Fibroblast of the conjunctiva (primary cell): Measurements from ENCODE around the gene WLS.

Source experiments
- DNase-seq: peaks from one replicate; pipeline ENCODE4 v3.0.0-alpha.2; 2010; ENCODE audit warnings: low read depth

Gene WLS

GRCh38 chr1:68227598-68227997 lies 4.7 kb downstream of the WLS start:
- DNase-seq: no peak

GRCh38 chr1:68225781-68226180 lies 6.5 kb downstream of the WLS start:
- no peak for DNase-seq

DNA sequence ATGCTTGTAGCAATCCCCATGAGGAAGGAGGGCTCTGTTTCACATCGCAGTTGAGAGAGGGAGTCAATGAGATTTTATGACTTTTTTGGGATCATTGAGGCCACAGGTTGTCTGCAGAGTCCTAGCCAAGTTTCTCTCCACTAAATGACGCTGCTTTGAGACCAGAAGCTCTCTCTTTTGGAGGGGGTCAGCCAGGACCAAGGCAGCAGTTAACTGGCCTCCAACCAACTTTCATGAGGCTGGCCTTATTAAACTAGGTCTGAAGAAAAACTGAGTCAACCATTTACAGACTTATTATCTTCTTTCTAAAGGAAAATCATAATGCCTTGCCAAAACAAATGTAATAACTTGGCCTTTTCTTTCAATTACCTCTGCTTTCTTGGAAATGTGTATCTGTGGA lies 8.6 kb downstream of the WLS start:
- DNase-seq: no peak

- DNase-seq: no peak
Measured at GRCh38 chr1:68221980-68222373, 10.3 kb downstream of the WLS start.

- no peak for DNase-seq
Measured at GRCh38 chr1:68221001-68221979, 11.0 kb downstream of the WLS start.

GRCh38 chr1:68220420-68220819 lies 11.9 kb downstream of the WLS start:
- no peak for DNase-seq

GRCh38 chr1:68218490-68218889 lies 13.8 kb downstream of the WLS start:
- no peak for DNase-seq

DNA sequence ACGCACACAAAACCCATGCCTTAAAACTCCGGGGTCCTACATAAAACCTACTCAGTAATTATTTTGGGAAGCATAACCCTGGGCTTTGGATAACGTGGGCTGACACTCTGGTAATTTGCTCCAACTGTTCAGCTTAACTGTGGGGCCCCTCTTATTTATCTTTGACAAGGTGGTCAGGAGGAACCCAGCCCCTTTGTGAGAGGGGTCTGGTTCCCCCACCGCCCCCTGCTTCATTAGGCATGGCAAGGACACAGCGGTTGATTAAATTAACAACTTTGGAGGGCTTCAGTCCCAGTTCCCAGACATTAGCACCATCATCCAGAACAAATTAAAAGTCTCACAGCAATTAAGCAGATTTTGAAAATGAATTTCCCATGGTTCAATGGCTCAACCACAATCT lies 14.7 kb downstream of the WLS start:
- no peak for DNase-seq

- DNase-seq: no peak
Measured at GRCh38 chr1:68217060-68217554, 15.2 kb downstream of the WLS start.

GRCh38 chr1:68216089-68216772 lies 16.1 kb downstream of the WLS start:
- DNase-seq: no peak

- no peak for DNase-seq
Measured at GRCh38 chr1:68213843-68214242, 18.5 kb downstream of the WLS start.

DNA sequence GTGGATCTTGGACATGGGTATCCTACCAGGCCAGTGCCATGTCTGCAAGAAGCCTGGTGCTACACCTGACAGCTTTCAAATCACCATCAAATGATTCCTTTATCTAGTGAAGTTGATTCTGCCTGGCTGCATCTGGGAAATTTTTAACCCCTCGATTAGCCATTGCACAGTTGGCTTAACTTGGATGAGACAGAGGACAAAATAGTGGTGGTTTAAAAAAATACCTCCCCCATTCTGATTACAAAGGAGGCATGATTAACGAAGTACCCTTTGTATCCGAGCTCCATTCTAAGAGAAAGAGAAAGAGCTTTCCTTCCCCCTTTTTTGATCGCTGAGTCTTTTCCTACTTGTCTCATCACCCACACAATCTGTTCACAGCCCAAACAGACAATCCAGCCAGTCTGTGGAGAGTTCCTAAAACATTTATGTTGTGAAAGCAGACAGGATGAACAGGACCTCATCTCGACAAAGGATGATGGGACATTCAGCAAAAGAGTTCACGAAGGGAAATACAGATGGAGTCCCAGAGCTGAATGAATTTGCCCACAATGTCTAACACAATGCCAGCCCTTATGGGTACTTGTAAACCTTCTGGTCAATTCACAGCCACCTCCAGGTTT lies 20.5 kb downstream of the WLS start:
- DNase-seq: no peak

DNA sequence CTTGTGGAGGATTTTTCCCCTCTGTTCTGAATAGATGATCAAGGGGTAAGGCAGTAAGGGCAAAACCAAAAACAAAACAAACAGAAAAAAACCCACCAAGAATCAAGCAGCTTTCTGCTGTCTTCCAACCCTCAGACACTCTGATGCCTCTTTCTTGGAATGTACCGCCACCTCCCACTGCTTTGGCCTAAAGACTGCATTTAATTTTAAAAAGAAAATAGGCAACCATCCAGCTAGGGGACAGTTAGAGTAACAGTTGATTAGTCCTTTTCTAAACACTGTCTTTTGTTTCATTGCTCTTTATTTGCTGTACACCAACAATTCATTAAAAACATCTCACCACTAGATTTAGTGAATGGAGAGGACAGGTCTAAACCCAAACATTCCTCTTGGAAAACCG lies 21.5 kb downstream of the WLS start:
- DNase-seq: no peak

GRCh38 chr1:68210027-68210426 lies 22.3 kb downstream of the WLS start:
- no peak for DNase-seq

GRCh38 chr1:68206848-68207689 lies 25.3 kb downstream of the WLS start:
- no peak for DNase-seq

DNA sequence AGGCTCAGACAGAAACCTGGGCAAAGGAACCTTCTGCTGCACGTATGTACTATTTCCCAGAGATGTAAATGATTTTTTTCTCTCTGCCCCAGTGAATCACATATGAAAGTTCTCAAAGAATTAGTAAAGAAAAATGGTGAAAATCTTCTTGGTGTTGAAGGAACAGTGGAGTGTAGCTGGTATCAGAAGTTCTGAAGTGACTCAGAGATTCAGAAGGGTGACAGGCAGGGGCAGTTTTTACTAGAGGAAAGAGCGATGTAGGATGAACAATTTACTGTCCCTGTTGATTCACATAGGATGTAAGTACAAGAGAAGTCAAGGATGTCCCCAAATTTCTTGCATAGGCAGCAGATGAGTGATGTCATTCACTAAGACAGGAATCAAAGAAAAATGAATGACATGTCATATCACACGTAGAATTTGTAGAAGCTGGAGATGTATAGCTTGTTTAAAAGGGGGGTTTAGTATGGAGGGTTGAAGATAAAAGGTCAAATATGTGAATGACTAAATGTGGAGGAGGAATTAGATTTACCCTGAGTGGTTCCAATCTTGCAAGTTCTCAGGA lies 26.4 kb downstream of the WLS start:
- DNase-seq: no peak

DNA sequence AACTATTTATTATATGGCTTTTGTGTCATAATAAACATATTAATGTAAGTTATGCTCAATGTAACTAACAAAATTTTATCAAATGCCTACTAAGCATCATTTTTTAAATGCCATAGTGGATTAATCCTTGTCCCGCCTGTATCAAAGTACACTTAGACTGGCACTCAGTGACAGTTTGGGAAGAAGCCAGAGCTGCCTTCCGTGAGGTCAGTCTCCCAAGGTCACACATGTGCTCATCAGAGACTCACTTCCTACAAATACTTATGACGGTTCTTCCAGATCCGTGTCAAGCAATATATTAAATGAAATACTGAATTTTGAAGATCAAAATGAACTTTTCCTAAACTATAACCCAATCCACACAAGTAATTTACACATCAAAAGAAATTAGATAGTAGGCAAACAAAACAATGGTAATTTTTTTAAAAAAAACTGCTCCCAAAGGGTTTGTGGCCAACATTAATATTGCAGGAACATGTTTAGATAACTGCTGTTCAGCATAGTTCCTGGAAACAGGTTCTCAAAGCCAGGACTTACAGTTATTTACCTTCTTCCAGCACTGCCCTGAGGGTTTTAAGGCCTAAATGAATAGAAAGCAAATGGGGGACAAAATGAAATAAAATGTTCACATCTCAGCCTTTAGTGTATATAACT lies 27.2 kb downstream of the WLS start:
- DNase-seq: no peak

- peak; percentile 44 for DNase-seq
Measured at GRCh38 chr1:68202239-68202832, 30.0 kb downstream of the WLS start.

DNA sequence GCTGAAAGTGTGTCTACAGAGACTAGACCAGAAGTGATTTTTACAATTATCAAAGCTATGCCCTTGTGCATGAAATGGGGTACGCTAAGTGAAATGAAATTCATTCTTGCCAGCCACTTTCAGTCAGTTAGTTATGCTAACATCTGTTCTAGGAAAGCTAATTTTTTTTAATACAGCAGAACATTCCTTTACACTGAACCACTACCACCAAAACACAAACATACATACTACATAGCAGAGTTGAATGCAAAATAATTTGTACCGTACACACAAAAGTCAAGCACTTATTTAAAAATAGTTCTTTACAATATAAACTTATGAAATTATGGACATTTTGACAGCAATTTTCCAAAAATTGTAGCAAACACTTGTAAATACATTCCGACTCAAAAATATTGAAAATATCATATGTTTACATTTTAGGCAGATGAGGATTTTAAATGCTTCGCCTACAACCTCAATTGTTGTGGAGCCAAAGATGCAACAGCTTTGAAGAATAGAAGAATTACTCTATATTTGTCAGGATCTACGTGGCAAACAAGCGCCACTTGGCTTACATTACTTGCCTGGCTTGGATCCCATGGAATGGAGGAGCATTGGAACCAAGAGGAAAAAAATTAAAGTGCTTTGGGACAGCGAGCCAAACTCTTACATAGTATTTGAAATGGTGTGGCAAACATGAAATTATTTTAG lies 30.6 kb downstream of the WLS start:
- no peak for DNase-seq

DNA sequence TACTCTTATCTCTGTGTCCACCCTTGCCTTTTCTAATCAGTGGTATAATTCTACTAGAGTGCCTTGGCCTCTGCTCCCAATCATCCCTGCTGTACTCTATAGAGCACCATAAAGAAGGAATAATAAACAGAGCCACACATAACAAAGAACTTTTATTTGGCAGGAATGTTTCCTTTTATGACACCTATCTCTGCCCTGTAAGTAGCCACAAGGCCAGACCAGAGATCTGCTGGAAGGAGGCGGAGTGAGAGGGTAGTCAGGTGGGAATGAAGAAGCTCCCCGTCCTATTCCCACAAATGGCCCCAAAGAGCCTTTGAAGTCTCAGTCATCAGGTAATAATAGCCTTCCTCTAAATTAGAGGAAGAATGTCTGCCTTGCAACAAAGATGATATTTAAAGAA lies 32.7 kb downstream of the WLS start:
- no peak for DNase-seq
